GM13976 (cell line): ENCODE measurements around the gene MCTP1.

Experiments
- DNase-seq: peaks from one replicate; pipeline ENCODE4 v3.0.0; 2012; ENCODE audit warnings: low spot score
- in situ Hi-C: fragments of 300-500 bp; cut with MboI; formaldehyde crosslinking; loops from one replicate; pipeline ENCODE4 v1.12.0; 2022; ENCODE audit warnings: low sequenced_read_pairs, mixed read lengths, inconsistent platforms; ENCODE audit not compliant: unreplicated experiment
- TF ChIP-seq, protein P1 (sequence below): IDR thresholded peaks from 2 replicates; pipeline ENCODE4 v1.5.1; 2012; ENCODE audit warnings: borderline replicate concordance, mild to moderate bottlenecking; ENCODE audit not compliant: insufficient read depth; ENCODE audit errors: extremely low read depth, missing control alignments, control extremely low read depth

The MCTP1 gene

GRCh38 chr5:94788527-94788926, 496.4 kb downstream of the MCTP1 start:
- in situ Hi-C loops, result no loop called here
- DNase-seq, result no peak

DNA sequence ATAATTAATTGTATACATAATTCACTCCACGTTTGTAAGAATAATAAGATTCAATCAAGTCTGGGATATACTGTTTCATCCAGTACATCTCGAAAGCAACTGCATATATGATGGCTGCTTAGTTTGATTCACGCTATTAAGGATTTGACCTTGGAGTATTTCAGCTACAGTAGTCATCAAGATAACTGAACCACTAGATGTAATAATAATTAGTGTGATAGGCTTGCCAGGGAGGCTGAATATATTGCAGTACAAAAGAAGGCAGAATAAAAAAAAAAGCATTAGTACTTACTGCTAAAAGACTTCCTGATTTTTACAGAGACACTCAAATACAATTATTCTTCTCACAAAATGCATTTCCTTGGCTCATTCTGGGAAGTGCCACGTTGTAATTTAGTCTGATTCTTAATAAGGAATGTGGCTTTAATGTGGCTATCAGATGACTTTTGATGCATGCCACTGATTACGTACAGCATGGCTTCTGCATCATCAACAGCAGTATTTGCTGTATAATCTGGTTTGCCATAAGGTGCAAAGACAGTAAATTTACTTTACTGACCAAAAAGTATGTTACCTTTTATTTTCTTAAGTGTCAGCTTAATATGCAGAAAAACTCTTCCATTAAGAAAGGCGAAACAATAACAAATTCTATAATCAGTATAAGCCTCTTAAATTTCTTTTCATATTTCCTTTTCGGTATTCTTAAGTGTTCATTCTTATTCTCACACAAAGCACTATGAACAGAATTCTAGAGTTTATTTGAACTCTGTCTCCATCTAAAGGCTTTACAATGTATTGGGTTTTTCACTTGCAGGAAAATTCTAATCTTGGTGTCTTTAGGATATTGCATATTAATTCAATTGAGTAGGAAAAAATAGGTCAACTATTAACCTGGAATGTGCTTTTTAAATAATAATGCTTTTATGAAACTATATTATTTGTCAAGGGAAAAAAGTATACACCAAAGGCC, 500.1 kb downstream of the MCTP1 start:
- in situ Hi-C loops, result no loop called here
- DNase-seq, result no peak
- TF ChIP-seq, protein P1, sequence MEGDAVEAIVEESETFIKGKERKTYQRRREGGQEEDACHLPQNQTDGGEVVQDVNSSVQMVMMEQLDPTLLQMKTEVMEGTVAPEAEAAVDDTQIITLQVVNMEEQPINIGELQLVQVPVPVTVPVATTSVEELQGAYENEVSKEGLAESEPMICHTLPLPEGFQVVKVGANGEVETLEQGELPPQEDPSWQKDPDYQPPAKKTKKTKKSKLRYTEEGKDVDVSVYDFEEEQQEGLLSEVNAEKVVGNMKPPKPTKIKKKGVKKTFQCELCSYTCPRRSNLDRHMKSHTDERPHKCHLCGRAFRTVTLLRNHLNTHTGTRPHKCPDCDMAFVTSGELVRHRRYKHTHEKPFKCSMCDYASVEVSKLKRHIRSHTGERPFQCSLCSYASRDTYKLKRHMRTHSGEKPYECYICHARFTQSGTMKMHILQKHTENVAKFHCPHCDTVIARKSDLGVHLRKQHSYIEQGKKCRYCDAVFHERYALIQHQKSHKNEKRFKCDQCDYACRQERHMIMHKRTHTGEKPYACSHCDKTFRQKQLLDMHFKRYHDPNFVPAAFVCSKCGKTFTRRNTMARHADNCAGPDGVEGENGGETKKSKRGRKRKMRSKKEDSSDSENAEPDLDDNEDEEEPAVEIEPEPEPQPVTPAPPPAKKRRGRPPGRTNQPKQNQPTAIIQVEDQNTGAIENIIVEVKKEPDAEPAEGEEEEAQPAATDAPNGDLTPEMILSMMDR, result no peak

More at GRCh38 chr5:94788527-94788926, 496.4 kb downstream of the MCTP1 start:
- TF ChIP-seq, protein P1, result no peak

DNA sequence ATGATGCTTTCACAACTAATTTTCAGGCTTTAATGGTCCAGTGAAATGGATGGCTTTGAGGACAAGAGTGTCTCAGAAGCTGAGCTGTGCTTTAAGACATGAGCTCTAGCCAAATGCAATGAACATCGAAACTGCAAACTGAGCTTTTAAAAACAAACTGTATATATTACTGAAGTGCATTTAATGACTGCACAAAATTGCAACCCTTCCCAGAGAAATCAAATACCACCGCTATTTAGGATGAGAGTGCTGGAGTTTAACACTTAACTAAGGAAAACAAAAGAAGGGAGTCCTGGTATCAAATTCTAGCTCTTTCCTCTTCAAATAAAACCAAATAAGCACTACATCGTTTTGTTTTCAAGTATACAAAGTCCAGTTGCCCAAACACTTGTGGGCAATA, 502.5 kb downstream of the MCTP1 start:
- in situ Hi-C loops, result no loop called here
- DNase-seq, result no peak
- TF ChIP-seq, protein P1, result no peak

- TF ChIP-seq, protein P1, result no peak
- DNase-seq, result no peak
- in situ Hi-C loops, result no loop called here
Observed at GRCh38 chr5:94779684-94780083, 505.2 kb downstream of the MCTP1 start.

DNA sequence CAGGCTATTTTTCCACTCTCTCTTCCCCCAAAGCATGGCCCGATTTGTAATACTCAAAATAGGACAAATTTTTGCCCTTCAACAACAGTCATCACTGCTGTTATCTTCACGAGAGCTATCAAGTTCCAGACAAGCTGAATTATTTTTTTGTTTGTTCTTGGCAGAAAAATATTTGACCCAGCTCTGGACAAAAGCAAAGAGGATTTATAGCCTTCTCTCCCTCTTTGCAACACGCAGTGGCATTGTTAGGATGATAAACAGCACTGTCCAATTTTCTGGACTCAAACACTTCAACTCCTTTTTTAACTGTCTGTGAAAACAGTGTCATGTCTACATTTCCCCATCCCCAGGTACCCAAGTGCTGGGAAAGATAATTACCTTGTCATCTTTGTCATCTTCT, 506.2 kb downstream of the MCTP1 start:
- no peak for DNase-seq
- TF ChIP-seq, protein P1, result no peak
- in situ Hi-C loops, result no loop called here

DNA sequence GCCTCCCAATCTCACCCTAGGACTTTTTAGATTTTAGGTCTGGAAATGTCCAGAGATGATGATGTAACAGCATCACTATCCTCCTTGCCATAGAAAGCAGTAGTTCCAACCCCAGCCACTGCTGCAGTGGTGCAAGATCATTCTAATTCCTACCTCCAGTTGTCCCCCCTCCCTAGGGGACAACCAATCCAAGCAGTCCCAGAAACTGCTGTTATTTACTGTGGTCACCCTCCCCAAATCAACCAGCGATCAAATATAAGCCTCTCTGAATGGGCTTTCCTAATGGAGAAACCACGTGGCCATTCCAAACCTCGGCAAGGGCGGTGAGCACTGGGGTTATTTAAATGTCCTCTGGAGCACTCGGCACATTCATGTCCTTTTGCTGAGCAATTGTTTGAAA, 506.6 kb downstream of the MCTP1 start:
- in situ Hi-C loops, result no loop called here
- no peak for DNase-seq
- TF ChIP-seq, protein P1, result no peak
